ENCODE measurements around the gene GOLT1A.

Gene GOLT1A

GRCh38 chr1:204218552-204218951 lies 4.8 kb upstream of the GOLT1A start:
- DNase-seq (ENCODE audit: low read depth), result no peak

GRCh38 chr1:204217648-204218000 lies 3.8 kb upstream of the GOLT1A start:
- DNase-seq (ENCODE audit: low read depth), result no peak

DNA sequence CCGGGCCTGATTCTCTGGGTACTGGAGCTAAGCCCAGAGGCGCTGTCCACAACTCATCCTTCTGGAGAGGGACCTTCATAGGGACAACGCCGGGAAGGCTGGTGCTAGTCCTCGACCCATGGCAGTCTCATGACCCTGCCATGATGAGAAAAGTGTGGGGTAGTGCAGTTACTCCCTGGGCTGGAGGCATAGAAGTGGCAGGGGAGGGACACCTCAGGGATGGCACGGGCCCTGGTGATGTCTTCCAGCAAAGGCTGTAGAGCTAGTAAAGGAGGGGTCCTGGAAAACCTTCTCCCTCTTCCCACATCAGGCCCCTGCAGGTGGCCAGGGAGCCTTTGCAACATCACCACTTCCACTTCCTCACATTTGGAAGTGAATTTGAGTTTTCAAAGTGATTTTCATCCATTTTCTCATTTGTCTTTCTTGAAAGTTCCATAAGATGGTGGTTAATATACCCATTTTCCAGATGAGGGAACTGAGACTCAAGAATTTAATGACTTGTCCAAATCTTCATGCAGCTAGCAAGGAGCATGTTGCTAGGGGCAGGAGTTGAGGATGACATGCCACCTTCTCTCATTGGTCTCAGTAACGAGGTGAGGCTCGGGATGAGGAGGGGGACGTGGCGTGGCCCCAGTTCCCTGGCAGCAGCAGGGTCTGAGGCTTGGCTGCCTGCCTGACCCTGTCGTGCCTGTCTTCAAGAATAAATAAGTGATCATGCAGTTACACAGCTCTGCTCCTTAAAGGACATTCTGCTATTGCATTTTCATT lies 3.3 kb upstream of the GOLT1A start:
- DNase-seq (ENCODE audit: low read depth), result no peak

GRCh38 chr1:204216236-204216635 lies 2.4 kb upstream of the GOLT1A start:
- DNase-seq (ENCODE audit: low read depth), result no peak

DNA sequence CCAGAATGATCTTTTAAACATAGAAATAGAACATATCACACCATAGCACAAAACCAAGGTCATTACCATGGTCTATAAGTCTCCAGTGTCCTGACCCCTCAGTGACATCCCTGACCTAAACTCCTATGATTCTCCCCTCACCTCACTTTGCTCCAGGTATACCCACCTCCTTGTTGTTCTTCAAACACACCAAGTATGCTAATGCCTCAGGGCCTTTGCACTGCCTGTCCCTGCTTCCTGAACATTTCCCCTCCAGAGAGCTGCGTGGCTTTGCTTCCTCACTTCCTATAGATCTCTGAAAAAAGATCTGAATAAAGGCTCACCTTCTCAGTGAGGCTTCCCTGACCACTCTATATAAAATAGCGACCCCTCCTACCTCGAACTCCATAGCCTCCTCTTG lies 1.1 kb downstream of the GOLT1A start:
- DNase-seq (ENCODE audit: low read depth), result no peak

DNA sequence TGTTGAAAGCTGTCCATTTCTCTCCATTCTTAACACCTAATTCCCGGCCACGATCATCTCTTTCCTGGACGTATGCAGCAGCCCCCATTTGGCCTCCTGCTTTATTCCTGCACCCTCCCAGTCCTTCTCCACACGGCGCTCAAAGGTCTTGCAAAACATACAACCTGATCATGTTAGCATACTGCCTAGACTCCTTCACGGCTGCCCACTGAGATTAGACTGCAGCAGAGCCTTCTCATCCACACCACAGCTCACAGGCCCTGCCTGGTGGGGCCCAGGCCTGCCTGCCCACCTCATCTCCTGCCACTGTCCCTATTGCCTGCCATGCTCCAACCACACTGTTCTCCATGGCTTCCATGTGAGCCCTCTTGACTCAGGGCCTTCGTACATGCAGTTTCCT lies 2.7 kb downstream of the GOLT1A start:
- no peak for DNase-seq (ENCODE audit: low read depth)

- DNase-seq (ENCODE audit: low read depth), result no peak
Measured at GRCh38 chr1:204207136-204207616, 6.6 kb downstream of the GOLT1A start.

DNA sequence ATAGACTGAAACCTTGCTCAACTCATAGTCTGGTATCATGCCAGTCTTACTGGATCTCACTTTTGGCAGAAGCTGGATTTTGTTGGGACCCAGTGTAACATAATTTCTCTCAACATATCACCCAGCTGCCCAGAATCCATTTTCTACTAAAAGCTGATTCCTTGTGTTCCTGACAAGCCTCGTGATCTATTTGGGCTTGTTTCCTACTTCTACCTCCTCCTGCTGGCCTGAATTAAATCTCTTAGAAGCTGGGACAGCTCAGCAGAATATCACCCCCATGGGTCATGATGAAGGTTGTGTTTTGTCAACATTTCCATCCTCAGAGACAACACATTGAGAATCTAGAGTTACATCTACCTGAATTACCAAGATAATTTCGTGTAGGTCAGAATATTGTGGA lies 7.7 kb downstream of the GOLT1A start:
- DNase-seq (ENCODE audit: low read depth), result no peak

- no peak for DNase-seq (ENCODE audit: low read depth)
Measured at GRCh38 chr1:204205486-204205885, 8.3 kb downstream of the GOLT1A start.

DNA sequence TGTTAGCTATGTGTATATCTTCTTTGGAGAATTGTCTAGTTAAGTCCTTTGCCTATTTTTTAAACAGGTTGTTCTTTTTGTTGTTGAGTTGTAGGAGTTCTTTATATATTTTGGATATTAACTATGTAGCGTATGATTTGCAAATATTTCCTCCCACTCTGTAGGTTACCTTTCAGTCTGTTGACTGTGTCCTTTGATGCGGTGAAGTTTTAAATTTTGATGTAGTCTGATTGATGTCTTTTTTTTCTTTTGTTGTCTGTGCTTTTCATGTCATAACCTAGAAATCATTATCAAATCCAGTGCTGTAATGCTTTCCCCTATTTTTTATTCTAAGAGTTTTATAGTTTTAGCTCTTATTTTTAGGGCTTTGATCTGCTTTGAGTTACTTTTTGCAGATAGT lies 8.8 kb downstream of the GOLT1A start:
- DNase-seq (ENCODE audit: low read depth), result no peak

DNA sequence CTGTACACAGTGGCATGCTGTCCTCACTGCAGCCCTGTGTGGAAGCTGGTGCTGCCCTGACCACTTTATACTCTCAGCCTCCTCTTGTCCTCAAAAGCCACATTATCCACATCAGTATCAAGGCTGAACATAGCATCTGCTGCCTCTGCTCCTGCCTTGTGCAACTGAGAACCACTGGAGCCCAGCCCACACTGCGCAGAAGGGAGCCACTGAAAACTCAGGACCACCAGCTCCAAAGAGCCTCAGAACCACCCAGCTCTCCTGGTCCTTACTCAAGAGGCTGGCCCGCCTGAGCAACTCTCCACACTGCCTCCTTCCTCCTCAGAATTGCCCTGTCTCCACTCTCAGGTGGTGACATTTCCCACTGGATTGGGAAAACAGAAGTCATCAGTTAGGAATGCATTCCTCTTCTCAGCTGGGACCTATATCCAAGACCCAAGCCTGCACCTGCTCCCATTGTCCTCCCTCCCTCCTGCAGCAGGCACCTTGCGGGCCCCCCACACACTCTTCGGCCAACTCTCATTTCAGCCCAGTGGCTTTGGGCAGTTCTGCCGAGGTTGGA lies 10.5 kb downstream of the GOLT1A start:
- no peak for DNase-seq (ENCODE audit: low read depth)

DNA sequence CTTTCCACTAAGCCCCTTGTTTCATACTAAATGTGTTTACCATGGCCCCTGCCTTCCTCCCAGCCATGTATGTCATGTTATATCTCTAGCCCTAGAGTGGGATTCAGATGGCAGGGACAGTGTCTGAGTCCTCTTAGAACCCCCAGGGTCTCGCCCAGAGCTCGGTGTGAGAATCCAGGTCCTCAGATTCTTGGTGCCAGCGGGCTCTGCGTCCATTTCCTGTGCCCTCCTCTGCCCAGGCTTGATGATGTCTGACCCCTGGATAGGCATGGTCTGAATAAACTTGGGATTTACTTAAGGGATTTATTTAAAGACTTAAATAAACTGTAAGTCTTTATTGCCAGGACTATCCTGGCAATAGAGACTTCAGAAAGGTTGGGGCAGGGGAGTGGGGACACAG lies 11.3 kb downstream of the GOLT1A start:
- DNase-seq (ENCODE audit: low read depth), result no peak

DNA sequence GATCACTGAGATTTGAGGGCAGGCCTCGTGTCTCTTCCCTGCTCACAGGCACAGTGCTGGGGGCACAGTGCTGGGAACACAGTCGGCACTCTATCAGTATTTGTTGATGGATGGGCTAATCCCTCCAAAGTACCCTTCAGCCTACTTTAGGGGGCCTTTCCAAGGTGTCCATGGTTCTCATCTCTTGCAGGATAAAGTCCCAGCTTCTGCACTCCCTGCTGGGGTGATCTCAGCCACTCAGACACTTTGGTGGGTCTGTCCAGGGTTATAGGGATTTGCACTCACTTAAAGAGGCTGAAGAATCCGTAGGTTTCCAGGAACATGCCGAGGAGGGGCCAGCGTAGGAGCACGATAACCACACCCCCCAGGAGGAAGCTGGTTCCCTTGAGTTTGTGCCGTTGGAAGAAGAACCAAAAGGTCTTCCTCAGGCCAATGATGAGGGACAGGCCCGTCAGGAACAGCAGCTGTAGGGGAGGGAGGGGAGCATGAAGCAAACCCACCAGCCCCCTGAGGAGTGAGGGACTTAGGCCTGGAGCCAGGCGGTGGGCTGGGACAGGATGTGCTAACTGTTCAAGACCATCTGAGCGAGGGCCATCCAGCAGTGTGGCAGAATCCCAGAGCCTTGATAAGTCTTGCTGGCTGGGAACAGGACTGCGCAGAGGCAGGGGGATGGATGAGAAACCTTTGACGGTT lies 12.3 kb downstream of the GOLT1A start:
- no peak for DNase-seq (ENCODE audit: low read depth)

DNA sequence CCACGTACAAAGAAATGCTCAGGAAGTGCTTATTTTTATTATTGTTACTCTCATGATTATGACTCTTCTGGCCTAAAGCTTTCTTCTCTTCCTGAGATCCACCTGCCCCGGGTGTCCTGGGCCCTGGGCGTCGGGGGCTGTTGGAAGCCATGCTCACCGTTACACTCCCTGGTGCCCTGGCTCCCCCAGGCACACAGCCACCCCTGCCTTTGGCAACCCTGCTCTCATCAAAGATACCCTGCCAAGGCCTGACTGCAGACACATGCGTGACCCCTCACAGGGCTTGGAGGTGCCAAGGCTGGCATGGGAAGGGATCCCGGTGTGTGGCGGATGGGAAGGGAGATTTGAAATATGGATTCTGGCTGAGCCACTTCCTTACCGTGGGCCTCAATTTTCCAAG lies 14.2 kb downstream of the GOLT1A start:
- no peak for DNase-seq (ENCODE audit: low read depth)

- DNase-seq (ENCODE audit: low read depth), result no peak
Measured at GRCh38 chr1:204198348-204199340, 15.1 kb downstream of the GOLT1A start.

DNA sequence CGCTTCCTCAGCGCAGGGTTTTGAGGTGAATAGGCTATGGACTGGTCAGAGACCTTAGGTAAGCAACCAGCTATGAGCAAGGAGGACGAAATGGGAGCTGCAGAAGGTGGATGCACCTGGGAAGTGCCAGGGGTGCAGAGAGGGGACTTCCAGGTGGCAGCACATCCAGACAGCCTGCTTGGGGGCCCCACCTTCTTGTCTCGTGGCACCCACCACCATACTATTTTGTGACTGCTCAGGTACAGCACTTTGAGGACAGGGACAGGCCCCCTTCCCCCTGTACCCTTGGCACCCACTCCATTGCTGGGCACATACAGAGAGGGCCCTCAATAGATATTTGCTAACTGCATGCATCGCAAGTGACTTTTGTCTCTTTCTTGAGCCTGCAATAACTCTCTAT lies 16.7 kb downstream of the GOLT1A start:
- DNase-seq (ENCODE audit: low read depth), result no peak

GRCh38 chr1:204196068-204196795 lies 17.6 kb downstream of the GOLT1A start, which contains the start of gene KISS1:
TSS of gene KISS1 (minus strand) at chr1:204196491. CDS start at chr1:204192876, 3,615 bp downstream.
- DNase-seq (ENCODE audit: low read depth), result no peak

DNA sequence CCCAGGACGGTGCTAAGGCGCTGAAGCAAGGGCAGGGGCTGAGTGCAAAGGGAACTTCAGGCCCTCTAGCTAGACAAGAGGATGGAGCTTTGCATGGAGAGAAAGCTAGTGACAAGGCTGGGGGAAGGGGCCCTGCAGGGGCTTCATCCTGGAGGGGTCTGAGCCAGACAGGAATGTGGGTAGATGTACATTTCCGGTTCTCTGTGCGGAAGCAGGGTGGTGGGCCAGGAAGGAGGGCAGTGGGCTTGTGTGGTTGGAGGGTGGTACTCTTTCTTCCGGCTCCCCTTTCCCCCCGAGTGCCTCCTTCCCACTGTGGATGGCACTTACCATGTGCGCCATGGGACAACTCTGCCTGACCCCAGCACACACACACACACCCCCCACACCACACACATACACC lies 19.0 kb downstream of the GOLT1A start:
- DNase-seq (ENCODE audit: low read depth), result no peak

DNA sequence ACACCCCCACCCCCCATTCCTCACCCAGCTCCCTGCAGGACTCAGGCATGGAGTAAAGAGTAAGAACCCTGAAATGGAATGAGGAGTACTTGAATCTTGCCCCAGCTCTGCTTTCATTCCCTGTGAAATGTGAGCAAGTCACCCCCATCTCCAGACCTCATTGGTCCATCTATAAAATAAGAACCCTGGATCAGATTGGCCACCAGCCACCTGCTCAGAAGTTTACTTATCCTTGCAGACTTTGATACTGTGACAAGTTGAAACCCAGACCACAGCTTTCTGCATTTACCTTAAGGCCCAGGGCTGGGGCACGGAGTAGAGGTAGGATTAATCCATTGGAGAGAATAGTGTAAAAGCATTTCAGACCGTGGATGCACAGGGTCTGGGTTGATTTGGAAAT lies 19.7 kb downstream of the GOLT1A start:
- no peak for DNase-seq (ENCODE audit: low read depth)

GRCh38 chr1:204192589-204193352 lies 21.0 kb downstream of the GOLT1A start:
- DNase-seq (ENCODE audit: low read depth), result no peak

GRCh38 chr1:204192046-204192445 lies 21.7 kb downstream of the GOLT1A start:
- no peak for DNase-seq (ENCODE audit: low read depth)

All from fibroblast of gingiva (primary cell).